ENCODE data around the gene HECTD4. TPM values are rescaled to one million over a fixed set of nuclear protein-coding genes. Genes with fewer than 3 reads are reported as not detected.
A peak's percentile ranks its signal among the peaks of the same experiment; 100 is the strongest.

HECTD4 gene
- total RNA-seq, 1 experiment from 2014 or later: 31.2 TPM

DNA sequence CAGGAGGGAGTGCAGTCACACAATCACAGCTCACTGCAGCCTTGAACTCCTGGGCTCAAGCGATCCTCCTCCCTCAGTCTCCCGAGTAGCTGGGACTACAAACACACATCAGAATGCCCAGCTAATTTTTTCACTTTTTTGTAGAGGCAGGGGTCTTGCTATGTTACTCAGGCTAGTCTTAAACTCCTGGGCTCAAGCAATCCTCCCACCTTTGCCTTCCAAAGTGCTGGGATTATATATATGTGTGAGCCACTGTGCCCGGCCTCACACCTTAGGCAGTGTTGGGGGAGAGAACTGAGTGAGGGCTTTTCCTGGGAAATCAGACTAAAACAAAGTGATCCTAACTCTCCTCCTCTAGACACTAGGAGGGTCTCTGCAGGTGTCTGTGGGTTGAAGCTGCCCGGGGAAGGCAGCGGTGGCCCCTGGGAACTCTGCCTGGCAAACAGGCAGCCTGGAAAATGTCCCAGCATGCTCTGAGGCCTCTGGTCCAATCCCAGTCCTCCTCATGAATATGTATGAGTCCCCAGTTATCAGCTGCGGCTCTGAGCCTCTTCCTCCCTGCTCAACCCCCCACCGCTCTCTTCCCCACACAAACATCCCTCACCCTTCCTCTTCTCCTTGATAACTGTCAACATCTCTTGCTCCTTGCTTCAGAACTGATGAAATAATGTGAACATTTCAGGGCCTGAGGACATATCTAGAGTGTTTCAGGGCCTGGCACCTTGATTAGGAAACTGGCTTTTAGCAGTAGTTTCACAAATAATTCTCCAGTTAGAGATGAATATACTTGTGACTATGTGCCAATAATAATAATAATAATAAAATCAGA is 265.8 kb downstream of the HECTD4 start:
- ATAC-seq (peak; percentile 73), DNase-seq (ENCODE audit: low read depth, low spot score) (peak; percentile 23)
- Histone ChIP-seq H2AFZ (ENCODE audit: low read depth, low read length, poor library complexity, severe bottlenecking) (peak overlapping the region; percentile 76), H3K4me1 (ENCODE audit: control insufficient read depth in 1 of 2, insufficient read depth in 2 of 2, low read length in 2 of 2) (peaks cover 49 to 74% of the 10 kb centered on the region in 2 experiments), H3K9me2 (ENCODE audit: insufficient read depth) (no peaks in the 10 kb centered on the region), H3K36me3 (ENCODE audit: control insufficient read depth in 1 of 2, insufficient read depth in 2 of 2, low read length in 2 of 2) (no peaks in the 10 kb centered on the region), H4K20me1 (ENCODE audit: insufficient read depth) (no peaks in the 10 kb centered on the region), H3K27ac (ENCODE audit: low read depth, low read length) (peak overlapping the region; percentile 50), H3K27me3 (ENCODE audit: insufficient read depth, low read length) (no peaks in the 10 kb centered on the region), H3K9me3 (ENCODE audit: control insufficient read depth in 1 of 2, insufficient read depth in 1 of 2, low read depth in 1 of 2, low read length in 2 of 2) (no peaks in the 10 kb centered on the region), H3K4me2 (ENCODE audit: low read length) (peak overlapping the region; percentile 45), H3K9ac (ENCODE audit: low read length) (peak overlapping the region; percentile 35), H3K4me3 (replicated peaks in 1 of 2; ENCODE audit: low read depth in 1 of 2, low read length in 2 of 2) (no peak overlapping the region), H3K79me2 (ENCODE audit: insufficient read depth, low read length) (no peaks in the 10 kb centered on the region)
- CTCF ChIA-PET: interaction anchor here (1.2 kb wide), 1 partner anchor 271 kb away, joined by 4 read pairs; no protein-coding TSS in a partner anchor
- no TSS peak for BruUV-seq (replicated peaks)
- TF ChIP-seq, protein P1, sequence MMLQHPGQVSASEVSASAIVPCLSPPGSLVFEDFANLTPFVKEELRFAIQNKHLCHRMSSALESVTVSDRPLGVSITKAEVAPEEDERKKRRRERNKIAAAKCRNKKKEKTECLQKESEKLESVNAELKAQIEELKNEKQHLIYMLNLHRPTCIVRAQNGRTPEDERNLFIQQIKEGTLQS (IDR thresholded peaks at IDR 0.05): no peak
- peak; percentile 78 for TF ChIP-seq POLR2AphosphoS5 (IDR thresholded peaks at IDR 0.05; ENCODE audit: low read depth, low read length)
- POLR2A ChIA-PET: interaction anchor here (0.8 to 1.1 kb wide), 3 partner anchors 7 to 19 kb away, joined by 3 to 5 read pairs (median 4); partner anchors contain the start of genes NAA25 and TRAFD1
- intact Hi-C loops (cut with micrococcal nuclease): no loop called here
- RAD21 ChIA-PET (ENCODE audit: low non-redundant PET in 1 of 2, low total read pairs in 2 of 2, uncharacterized antibody in 2 of 2, unreplicated experiment in 2 of 2): interaction anchor here in 1 of 2 experiments (0.5 kb wide), 1 partner anchor 251 kb away, joined by 8 read pairs; no protein-coding TSS in a partner anchor

DNA sequence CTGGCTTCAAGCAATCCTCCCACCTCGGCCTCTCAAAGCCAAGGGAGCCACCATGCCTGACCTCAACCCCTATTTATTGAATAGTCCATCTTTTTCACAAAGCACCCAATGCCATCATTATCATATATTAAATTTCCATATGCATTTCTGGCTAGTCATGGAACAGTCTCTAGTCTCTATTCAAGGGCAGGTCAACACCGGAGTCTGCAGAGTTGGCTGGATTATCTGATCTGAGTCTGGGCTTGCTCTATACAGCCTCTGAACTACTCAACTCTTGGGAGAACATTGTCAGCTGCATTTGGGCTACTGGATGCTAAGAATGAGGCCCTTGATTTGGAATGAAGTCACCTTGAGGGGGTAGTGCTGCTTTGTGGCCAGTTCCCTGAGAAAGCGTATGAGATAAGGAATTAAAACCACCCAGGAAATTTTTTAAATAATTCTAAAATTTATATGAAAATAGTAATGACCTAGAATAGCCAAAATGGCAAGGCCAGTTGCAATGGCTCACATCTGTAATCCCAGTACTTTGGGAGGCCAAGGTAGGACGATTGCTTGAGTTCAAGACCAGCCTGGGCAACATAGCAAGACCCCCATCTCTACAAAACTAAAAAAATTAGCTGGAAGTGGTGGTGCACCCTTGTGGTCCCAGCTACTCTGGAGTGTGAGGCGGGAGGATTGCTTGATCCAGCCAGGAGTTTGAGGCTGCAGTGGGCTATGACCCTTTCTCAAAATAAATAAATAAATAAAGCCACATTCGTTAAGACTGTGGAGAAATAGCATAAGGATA is 266.8 kb downstream of the HECTD4 start:
- Histone ChIP-seq H3K36me3 (ENCODE audit: control insufficient read depth in 1 of 2, insufficient read depth in 2 of 2, low read length in 2 of 2) (no peaks in the 10 kb centered on the region), H3K4me2 (ENCODE audit: low read length) (no peak overlapping the region), H3K9me2 (ENCODE audit: insufficient read depth) (no peaks in the 10 kb centered on the region), H3K9me3 (ENCODE audit: control insufficient read depth in 1 of 2, insufficient read depth in 1 of 2, low read depth in 1 of 2, low read length in 2 of 2) (no peaks in the 10 kb centered on the region), H3K9ac (ENCODE audit: low read length) (no peak overlapping the region), H3K4me1 (ENCODE audit: control insufficient read depth in 1 of 2, insufficient read depth in 2 of 2, low read length in 2 of 2) (peaks cover 57 to 77% of the 10 kb centered on the region in 2 experiments), H3K79me2 (ENCODE audit: insufficient read depth, low read length) (no peaks in the 10 kb centered on the region), H2AFZ (ENCODE audit: low read depth, low read length, poor library complexity, severe bottlenecking) (no peak overlapping the region), H3K27ac (ENCODE audit: low read depth, low read length) (no peak overlapping the region), H3K4me3 (replicated peaks in 1 of 2; ENCODE audit: low read depth in 1 of 2, low read length in 2 of 2) (no peak overlapping the region), H3K27me3 (ENCODE audit: insufficient read depth, low read length) (no peaks in the 10 kb centered on the region), H4K20me1 (ENCODE audit: insufficient read depth) (no peaks in the 10 kb centered on the region)
- BruUV-seq (replicated peaks): no TSS peak
- ATAC-seq: no peak
- ChIA-PET POLR2A (no interaction called here), CTCF (no interaction called here), RAD21 (ENCODE audit: low non-redundant PET in 1 of 2, low total read pairs in 2 of 2, uncharacterized antibody in 2 of 2, unreplicated experiment in 2 of 2) (no interaction called here)
- intact Hi-C loops (cut with micrococcal nuclease): no loop called here
- no peak for DNase-seq (ENCODE audit: low read depth, low spot score)
- TF ChIP-seq, protein P1 (IDR thresholded peaks at IDR 0.05): no peak
- TF ChIP-seq EGR1 (IDR thresholded peaks at IDR 0.05; ENCODE audit: low read depth) (no peak), SRF (IDR thresholded peaks at IDR 0.05; ENCODE audit: low read depth) (no peak)
